Liver (tissue), 9 donors: Measurements from ENCODE around the gene PARN. TPM values are rescaled to one million over a fixed set of nuclear protein-coding genes. Genes with fewer than 3 reads are reported as not detected.

Experiments used
- DNase-seq: peaks from one replicate; pipeline ENCODE4 v3.0.0-alpha.2; 2017; ENCODE audit warnings: low spot score
- H3K27ac ChIP-seq, 2 donors: one replicate each; pipeline ENCODE4 v1.7.0; 2013; ENCODE audit warnings: inconsistent platforms in 2 of 2, low read length in 2 of 2, control low read depth in 1 of 2, low read depth in 1 of 2, mild to moderate bottlenecking in 1 of 2
- H3K27me3 ChIP-seq, 4 donors: one replicate each; pipeline versions ENCODE4 v1.6.1 to v1.7.0; 2013; ENCODE audit warnings: low read length in 3 of 4, inconsistent platforms in 1 of 4, mild to moderate bottlenecking in 1 of 4, moderate library complexity in 1 of 4; ENCODE audit not compliant: control insufficient read depth in 4 of 4, insufficient read depth in 4 of 4
- H3K36me3 ChIP-seq, 4 donors: one replicate each; pipeline versions ENCODE4 v1.6.1 to v1.7.0; 2013; ENCODE audit warnings: low read length in 3 of 4, mild to moderate bottlenecking in 3 of 4, low read depth in 1 of 4, moderate library complexity in 1 of 4; ENCODE audit not compliant: control insufficient read depth in 4 of 4, insufficient read depth in 3 of 4
- H3K4me1 ChIP-seq, 4 donors: one replicate each; pipeline versions ENCODE4 v1.6.1 to v1.7.0; 2013; ENCODE audit warnings: low read length in 3 of 4, mild to moderate bottlenecking in 3 of 4, moderate library complexity in 1 of 4; ENCODE audit not compliant: control insufficient read depth in 4 of 4, insufficient read depth in 4 of 4
- H3K4me3 ChIP-seq, 3 donors: one replicate each; pipeline versions ENCODE4 v1.6.1 to v1.7.0; 2013; ENCODE audit warnings: low read length in 3 of 3, control low read depth in 1 of 3, low read depth in 1 of 3, mild to moderate bottlenecking in 1 of 3
- H3K9ac ChIP-seq, 2 donors: one replicate each; pipeline ENCODE4 v1.7.0; 2013; ENCODE audit warnings: low read length in 2 of 2, mild to moderate bottlenecking in 2 of 2, moderate library complexity in 2 of 2, control low read depth in 1 of 2, low read depth in 1 of 2
- H3K9me3 ChIP-seq, 4 donors: one replicate each; pipeline versions ENCODE4 v1.6.1 to v1.7.0; 2013; ENCODE audit warnings: low read length in 3 of 4; ENCODE audit not compliant: control insufficient read depth in 4 of 4
- CTCF ChIP-seq: fragments of 150-350 bp; IDR thresholded peaks from 2 replicates; pipeline ENCODE4 v1.5.1; 2017; ENCODE audit warnings: improper control_type of control experiment, low read depth, low read length; ENCODE audit not compliant: missing input control
- EGR1 ChIP-seq, 2 donors: IDR thresholded peaks; 2 replicates each; pipeline ENCODE4 v1.6.1; 2016 to 2018; ENCODE audit warnings: antibody characterized with exemption in 2 of 2, low read depth in 2 of 2
- FOXA1 ChIP-seq: IDR thresholded peaks from 2 replicates; pipeline ENCODE4 v1.6.1; 2016; ENCODE audit warnings: antibody characterized with exemption
- FOXA2 ChIP-seq: IDR thresholded peaks from 2 replicates; pipeline ENCODE4 v1.6.1; 2016; ENCODE audit warnings: antibody characterized with exemption
- GABPA ChIP-seq, 2 donors: IDR thresholded peaks in 1 of 2; conservative IDR thresholded peaks in 1 of 2; 2 replicates each; pipeline ENCODE4 v1.6.1; 2016; ENCODE audit warnings: antibody characterized with exemption in 2 of 2, mild to moderate bottlenecking in 1 of 2, moderate library complexity in 1 of 2
- HNF4A ChIP-seq, 2 donors: conservative IDR thresholded peaks; 2 replicates each; pipeline ENCODE4 v1.6.1; 2016; ENCODE audit warnings: antibody characterized with exemption in 2 of 2, mild to moderate bottlenecking in 2 of 2
- HNF4G ChIP-seq: IDR thresholded peaks from 2 replicates; pipeline ENCODE4 v1.6.1; 2016; ENCODE audit warnings: antibody characterized with exemption
- JUND ChIP-seq, 2 donors: IDR thresholded peaks; 2 replicates each; pipeline ENCODE4 v1.6.1; 2016; ENCODE audit warnings: antibody characterized with exemption in 2 of 2
- NR2F2 ChIP-seq: IDR thresholded peaks from 2 replicates; pipeline ENCODE4 v1.6.1; 2016; ENCODE audit warnings: antibody characterized with exemption
- RAD21 ChIP-seq, 2 donors: IDR thresholded peaks; 2 replicates each; pipeline ENCODE4 v1.6.1; 2016; ENCODE audit warnings: antibody characterized with exemption in 2 of 2, mild to moderate bottlenecking in 2 of 2
- REST ChIP-seq: IDR thresholded peaks from 2 replicates; pipeline ENCODE4 v1.6.1; 2016; ENCODE audit warnings: antibody characterized with exemption, mild to moderate bottlenecking
- RXRA ChIP-seq, 2 donors: IDR thresholded peaks; 2 replicates each; pipeline ENCODE4 v1.6.1; 2017 to 2018; ENCODE audit warnings: antibody characterized with exemption in 2 of 2, mild to moderate bottlenecking in 1 of 2
- TAF1 ChIP-seq: conservative IDR thresholded peaks from 2 replicates; pipeline ENCODE4 v1.6.1; 2016; ENCODE audit warnings: antibody characterized with exemption, mild to moderate bottlenecking
- whole genome bisulfite sequencing: extraction: QIAGEN DNeasy Blood & Tissue Kit; methylation state at CpG from one replicate; pipeline ENCODE4 v1.1.7; 2013; 5-methylcytosine and 5-hydroxymethylcytosine counted together
- polyA plus RNA-seq, 2 donors: library from polyadenylated mRNA; stranded (reverse) in 1 of 2; unstranded in 1 of 2; fragments of 200-250 nt in 1 of 2; fragments of >200 nt in 1 of 2; fragmentation: Nextera tagmentation in 1 of 2; extraction: Ambion mirVana in 1 of 2; gene quantifications; one replicate each; pipeline versions ENCODE4 v1.2.1 to v1.2.3, GENCODE V29; 2013 to 2015
- total RNA-seq, 2 donors: library from RNA; depleted of rRNA; stranded (reverse); fragments of >200 nt; gene quantifications; one replicate each; pipeline ENCODE4 v1.2.3, GENCODE V29; 2014
- TF ChIP-seq, protein P1 (sequence below): IDR thresholded peaks from 2 replicates; pipeline ENCODE4 v1.6.1; 2016; ENCODE audit warnings: antibody characterized with exemption
- TF ChIP-seq, protein P2 (sequence below): IDR thresholded peaks from 2 replicates; pipeline ENCODE4 v1.6.1; 2016; ENCODE audit warnings: antibody characterized with exemption
- TF ChIP-seq, protein P3 (sequence below): IDR thresholded peaks from 2 replicates; pipeline ENCODE4 v1.6.1; 2016; ENCODE audit warnings: antibody characterized with exemption
- donor health status: healthy.
- donor health status: healthy.
- donor health status: healthy.
- donor health status: healthy.
- donor health status: healthy.

Gene PARN
- total and polyA plus RNA-seq, 4 donors: 7.9 to 19.7 (median 9.7) TPM

DNA sequence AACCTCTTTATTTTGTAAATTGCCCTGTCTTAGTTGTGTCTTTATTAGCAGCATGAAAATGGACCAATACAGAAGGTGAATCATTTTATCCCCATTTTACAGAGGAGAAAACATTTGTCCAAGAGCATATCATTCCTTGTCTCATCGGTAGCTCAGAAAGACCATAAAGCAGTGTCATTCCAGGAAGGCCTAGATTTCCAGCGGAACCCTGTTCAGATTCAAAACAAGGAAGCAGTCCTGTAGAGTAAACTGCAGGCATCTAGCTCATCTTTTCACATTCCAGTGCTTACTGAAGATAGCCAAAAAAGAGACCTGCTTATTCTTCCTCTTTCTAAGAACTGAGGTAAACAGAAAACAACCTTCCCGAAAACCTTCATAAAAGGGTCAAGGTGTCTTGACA lies 54.0 kb downstream of the PARN start:
- H3K9ac ChIP-seq: no peak overlapping the region
- H3K27ac ChIP-seq: peak overlapping the region; percentile 15
- peaks cover 0 to 4% (median 2%) of the 10 kb centered on the region in 4 donors for H3K36me3 ChIP-seq
- peaks cover 0 to 17% (median 15%) of the 10 kb centered on the region in 4 donors for H3K4me1 ChIP-seq
- H3K4me3 ChIP-seq: no peak overlapping the region
- H3K27me3 ChIP-seq: no peaks in the 10 kb centered on the region
- no peak for DNase-seq
- H3K9me3 ChIP-seq: no peaks in the 10 kb centered on the region
- no peak for TF ChIP-seq GABPA (IDR thresholded peaks at IDR 0.05 in 1 of 2, conservative IDR thresholded peaks at IDR 0.05 in 1 of 2)
- no peak for TF ChIP-seq RAD21 (IDR thresholded peaks at IDR 0.05)
- TF ChIP-seq FOXA1: no peak
- no peak for TF ChIP-seq CTCF
- TF ChIP-seq, protein P1, sequence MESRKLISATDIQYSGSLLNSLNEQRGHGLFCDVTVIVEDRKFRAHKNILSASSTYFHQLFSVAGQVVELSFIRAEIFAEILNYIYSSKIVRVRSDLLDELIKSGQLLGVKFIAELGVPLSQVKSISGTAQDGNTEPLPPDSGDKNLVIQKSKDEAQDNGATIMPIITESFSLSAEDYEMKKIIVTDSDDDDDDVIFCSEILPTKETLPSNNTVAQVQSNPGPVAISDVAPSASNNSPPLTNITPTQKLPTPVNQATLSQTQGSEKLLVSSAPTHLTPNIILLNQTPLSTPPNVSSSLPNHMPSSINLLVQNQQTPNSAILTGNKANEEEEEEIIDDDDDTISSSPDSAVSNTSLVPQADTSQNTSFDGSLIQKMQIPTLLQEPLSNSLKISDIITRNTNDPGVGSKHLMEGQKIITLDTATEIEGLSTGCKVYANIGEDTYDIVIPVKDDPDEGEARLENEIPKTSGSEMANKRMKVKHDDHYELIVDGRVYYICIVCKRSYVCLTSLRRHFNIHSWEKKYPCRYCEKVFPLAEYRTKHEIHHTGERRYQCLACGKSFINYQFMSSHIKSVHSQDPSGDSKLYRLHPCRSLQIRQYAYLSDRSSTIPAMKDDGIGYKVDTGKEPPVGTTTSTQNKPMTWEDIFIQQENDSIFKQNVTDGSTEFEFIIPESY: no peak
- no peak for TF ChIP-seq EGR1 (IDR thresholded peaks at IDR 0.05; ENCODE audit: low read depth in 2 of 2)
- TF ChIP-seq TAF1: no peak
- TF ChIP-seq FOXA2: no peak
- TF ChIP-seq, protein P2, sequence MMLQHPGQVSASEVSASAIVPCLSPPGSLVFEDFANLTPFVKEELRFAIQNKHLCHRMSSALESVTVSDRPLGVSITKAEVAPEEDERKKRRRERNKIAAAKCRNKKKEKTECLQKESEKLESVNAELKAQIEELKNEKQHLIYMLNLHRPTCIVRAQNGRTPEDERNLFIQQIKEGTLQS: no peak
- no peak for TF ChIP-seq RXRA (IDR thresholded peaks at IDR 0.05)
- TF ChIP-seq HNF4G: no peak
- TF ChIP-seq, protein P3, sequence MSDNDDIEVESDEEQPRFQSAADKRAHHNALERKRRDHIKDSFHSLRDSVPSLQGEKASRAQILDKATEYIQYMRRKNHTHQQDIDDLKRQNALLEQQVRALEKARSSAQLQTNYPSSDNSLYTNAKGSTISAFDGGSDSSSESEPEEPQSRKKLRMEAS: no peak
- no peak for TF ChIP-seq JUND (IDR thresholded peaks at IDR 0.05)
- TF ChIP-seq HNF4A (conservative IDR thresholded peaks at IDR 0.05): no peak
- TF ChIP-seq REST: no peak
- TF ChIP-seq NR2F2: no peak
- 77% methylated on average over 3 of the region's 3 CpGs for WGBS
